COLO668 (cell line): ENCODE measurements around the gene CASR.
A peak's percentile ranks its signal among the peaks of the same experiment; 100 is the strongest.

Experiments used
- DNase-seq: peaks from one replicate; lab custom pipeline; 2025; ENCODE audit not compliant: unreplicated experiment; lab: John Stamatoyannopoulos, UW

Gene CASR

DNA sequence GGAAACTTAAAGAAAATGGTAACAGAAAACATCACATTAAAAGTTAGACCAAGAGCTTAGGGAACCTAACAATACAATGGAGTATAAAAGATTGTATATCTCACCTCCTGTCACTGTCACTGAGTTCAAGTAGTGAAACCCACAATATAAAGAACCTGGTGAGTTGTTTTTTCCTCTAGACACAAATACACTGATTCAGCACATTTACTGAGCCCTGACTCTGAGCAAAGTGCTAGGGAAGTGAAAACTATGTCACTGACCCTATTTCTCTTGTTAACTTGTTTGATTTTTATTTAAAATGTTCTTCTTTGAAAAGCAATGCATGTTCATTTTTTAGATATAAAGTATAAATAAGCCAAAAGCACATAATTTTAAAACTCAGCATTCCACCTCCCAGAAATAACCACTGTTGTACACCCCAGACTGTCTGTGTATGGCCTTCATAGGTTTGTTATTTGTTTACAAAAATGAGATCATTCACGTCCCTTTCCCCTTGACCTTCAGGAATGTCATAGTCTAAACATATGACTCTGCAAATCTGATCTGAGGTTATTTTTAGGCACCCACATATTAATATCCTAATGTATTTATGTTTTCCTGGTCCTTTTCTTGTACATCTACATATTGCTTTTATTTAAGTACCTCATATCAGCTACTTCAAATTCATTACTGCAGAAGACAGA, 72.4 kb downstream of the CASR start:
- DNase-seq = no peak

DNA sequence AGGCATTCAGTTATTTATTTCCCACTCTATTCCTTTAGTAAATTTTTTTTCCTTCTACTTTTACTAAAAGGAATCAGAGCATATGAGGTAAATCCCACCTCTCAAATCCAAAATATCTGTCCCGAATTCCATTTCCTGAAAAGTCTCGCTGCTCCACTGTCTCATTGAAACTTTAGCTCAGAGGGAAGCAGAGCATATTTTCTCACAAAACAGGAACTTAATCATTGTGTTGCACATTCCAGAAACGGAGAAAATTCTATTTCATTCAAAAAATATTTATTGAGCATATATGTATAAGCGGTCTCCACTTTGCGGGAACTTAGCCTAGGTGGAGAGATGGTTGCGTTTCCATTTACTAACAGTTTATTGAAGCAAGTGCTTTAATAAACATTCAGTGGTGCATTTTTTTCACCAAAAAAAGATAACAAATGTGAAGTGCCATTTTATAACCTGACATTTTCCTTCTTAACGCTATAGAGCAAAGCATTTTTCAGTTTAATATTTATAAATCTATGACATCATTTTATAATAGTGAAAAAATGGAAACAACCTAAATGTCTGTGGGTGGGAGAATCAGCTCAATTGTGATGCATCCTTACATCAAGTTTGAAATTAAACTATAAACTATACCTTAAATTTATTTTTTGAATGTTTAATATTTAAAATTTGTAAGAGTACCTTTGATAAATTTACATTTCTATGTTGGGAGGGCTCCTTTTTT, 74.3 kb downstream of the CASR start:
- DNase-seq = no peak

GRCh38 chr3:122258757-122259371, 75.4 kb downstream of the CASR start:
- peak; percentile 57 for DNase-seq

GRCh38 chr3:122260206-122260605, 76.7 kb downstream of the CASR start:
- DNase-seq = no peak

DNA sequence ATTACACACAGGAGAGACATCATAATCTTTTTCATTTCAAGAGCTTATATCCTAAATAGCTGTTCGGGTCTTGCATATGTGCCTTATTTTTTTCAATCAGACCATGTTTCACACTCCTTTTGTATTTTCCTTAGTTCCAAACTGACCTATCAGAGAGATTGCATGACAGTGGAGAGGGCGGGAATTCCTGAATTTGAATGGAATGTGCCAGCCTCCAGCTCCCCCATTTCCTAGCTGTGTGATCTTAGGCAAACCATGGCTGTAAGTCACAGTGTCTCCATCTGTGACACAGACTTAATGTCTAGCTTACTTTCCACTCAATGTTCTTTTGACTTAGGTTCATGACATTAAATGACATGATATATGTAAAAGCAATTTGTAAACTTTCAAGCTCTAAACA, 79.6 kb downstream of the CASR start:
- no peak for DNase-seq

- DNase-seq = no peak
These were observed 80.6 kb downstream of the CASR start for GRCh38 chr3:122263974-122264588.

DNA sequence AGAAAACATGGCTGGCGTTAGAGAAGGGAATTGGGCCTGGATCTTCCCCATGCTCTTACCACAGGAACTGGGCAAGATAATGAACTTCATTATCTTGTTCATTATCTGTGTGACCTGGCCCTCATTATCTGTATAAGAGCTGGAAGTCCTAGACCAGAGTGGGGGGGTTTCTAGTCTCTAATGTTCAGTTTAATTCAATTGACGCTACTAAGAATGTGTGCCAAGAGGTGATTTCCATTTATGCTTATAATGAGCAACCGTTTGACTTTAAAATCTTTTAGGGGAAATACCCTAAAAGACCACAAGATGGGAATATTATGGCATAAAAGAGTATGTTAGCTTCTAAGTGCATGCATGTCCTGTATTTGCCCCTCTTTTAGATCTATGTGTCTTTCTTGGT, 82.5 kb downstream of the CASR start:
- no peak for DNase-seq

DNA sequence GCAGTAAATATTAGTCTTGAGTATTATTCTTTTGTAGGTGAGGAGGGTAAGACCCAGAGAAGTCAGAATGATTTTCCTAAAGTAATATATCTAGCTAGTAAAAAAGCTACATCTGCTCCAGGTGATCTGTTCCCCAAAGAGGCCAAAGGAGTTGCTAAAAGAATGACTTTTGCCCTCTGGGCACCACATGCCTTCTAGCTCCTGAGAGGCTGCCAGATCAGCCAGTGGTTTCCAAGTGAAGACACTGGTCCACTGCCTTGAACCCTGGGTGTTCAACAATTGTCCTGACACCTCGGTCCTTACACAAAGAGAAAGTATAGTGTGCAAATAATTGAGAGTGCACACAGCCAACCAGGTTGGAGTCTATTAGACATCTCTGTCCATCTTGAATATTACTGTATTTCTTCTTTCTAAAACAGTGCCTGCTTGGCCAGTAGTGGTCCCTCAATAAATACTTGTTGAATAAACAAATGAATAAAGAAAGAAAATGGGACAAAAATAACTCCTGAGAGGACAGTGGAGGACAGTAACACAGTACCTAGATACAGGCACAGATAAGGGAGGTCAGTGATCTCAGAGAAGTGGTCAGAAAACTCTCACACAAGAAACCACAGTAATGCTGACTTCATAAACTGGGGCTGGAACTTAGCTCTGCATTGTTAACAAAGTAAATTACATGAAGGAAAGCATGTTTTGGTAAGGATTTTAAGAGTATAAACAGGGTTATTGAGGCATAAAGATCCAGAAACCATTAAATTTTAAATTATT, 85.0 kb downstream of the CASR start:
- DNase-seq = no peak

DNA sequence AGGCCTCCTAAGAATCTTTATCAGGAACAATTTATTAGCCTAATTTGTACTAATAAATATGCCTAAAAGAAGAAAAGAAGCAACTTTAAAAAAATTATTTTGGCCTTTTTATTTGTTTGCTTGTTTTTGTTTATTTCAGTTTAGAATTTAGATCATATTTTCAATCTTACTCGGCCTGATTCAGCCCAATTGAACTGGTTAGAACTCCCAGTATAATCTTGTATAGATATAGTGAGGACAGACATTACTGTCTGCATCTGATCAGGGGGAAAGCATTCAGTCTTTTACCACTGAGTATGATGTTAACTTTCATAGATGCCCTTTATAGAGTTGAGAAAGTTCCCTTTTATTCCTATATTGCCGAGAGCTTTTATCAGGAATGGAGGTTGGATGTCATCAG, 85.6 kb downstream of the CASR start:
- no peak for DNase-seq

DNA sequence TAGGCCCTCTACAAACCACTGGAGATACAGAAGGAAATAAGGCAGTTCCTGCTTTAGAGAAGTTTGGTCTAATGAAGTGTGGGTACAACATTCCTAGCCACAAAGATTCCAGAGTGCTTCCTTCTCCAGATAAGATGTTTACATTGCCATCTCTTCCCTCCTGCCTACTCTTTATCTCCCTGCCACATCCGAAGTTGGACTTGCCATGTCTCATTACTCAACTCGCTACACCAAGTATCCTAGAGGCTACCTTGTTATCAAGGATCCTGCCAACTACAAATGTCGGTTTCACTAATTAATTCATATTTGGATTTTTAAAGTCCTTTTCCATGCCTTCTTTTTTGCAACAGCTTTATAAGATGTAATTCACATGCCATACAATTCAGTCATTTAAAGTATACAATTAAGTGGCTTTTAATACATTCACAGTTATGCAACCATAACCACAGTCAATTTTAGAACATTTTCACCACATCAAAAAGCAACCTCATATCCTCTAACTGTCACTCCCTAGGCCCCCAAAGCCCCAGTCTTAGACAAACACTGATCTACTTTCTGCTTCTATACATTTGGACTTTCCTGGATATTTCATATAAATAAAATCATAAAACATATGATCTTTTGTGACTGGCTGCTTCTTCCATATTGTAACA, 87.9 kb downstream of the CASR start:
- no peak for DNase-seq

DNA sequence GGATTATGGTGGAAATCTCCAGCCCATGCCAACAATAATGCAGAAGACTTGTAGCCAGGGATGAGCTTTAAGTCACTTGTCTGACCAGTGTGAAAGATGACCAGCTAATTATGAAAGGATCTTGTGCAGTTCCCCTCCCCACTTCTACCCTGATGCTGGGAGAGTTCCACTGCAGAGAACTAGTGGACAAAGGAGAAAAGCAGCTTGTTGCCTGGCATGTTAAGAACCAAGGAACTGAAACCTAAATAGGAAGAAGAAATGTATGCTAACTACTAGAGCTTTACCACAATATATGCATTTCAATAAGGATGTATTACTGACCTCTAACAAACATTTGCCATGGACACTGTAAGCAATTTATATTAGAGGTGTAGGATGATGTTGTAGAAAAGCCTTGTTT, 89.4 kb downstream of the CASR start:
- no peak for DNase-seq

GRCh38 chr3:122273498-122273897, 90.0 kb downstream of the CASR start:
- DNase-seq = no peak

DNA sequence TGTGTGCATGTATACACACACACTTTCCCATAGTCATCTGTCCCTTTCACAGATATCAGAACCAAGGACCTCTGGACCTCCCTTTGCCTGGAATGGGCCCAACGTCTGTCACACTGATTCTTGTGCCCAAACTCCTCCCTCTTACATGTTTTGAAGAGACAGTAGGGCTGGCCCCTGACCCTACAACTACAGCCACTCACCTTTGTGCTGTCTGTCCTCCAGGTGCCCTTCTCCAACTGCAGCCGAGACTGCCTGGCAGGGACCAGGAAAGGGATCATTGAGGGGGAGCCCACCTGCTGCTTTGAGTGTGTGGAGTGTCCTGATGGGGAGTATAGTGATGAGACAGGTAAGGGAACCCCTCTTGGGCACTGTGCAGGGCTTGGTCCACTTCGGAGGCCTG, 98.4 kb downstream of the CASR start:
- no peak for DNase-seq

DNA sequence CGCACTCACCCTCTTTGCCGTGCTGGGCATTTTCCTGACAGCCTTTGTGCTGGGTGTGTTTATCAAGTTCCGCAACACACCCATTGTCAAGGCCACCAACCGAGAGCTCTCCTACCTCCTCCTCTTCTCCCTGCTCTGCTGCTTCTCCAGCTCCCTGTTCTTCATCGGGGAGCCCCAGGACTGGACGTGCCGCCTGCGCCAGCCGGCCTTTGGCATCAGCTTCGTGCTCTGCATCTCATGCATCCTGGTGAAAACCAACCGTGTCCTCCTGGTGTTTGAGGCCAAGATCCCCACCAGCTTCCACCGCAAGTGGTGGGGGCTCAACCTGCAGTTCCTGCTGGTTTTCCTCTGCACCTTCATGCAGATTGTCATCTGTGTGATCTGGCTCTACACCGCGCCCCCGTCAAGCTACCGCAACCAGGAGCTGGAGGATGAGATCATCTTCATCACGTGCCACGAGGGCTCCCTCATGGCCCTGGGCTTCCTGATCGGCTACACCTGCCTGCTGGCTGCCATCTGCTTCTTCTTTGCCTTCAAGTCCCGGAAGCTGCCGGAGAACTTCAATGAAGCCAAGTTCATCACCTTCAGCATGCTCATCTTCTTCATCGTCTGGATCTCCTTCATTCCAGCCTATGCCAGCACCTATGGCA, 100.5 kb downstream of the CASR start:
- no peak for DNase-seq

DNA sequence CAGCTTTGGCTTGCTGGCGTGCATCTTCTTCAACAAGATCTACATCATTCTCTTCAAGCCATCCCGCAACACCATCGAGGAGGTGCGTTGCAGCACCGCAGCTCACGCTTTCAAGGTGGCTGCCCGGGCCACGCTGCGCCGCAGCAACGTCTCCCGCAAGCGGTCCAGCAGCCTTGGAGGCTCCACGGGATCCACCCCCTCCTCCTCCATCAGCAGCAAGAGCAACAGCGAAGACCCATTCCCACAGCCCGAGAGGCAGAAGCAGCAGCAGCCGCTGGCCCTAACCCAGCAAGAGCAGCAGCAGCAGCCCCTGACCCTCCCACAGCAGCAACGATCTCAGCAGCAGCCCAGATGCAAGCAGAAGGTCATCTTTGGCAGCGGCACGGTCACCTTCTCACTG, 101.0 kb downstream of the CASR start:
- no peak for DNase-seq

GRCh38 chr3:122294359-122294758, 110.9 kb downstream of the CASR start:
- no peak for DNase-seq

GRCh38 chr3:122295266-122296062, 112.0 kb downstream of the CASR start:
- DNase-seq = no peak

- no peak for DNase-seq
These were observed 114.8 kb downstream of the CASR start for GRCh38 chr3:122298239-122298638.

- DNase-seq = no peak
These were observed 115.7 kb downstream of the CASR start for GRCh38 chr3:122299215-122299614.
